Breast epithelium (tissue), 4 donors: ENCODE results near the gene CLIP4. TPM values are rescaled to one million over a fixed set of nuclear protein-coding genes. Genes with fewer than 3 reads are reported as not detected.

ENCODE experiments used
- DNase-seq, 2 donors: peaks; one replicate each; pipeline ENCODE4 v3.0.0-alpha.2; 2019; ENCODE audit warnings: low spot score in 2 of 2
- H3K27ac ChIP-seq, 2 donors: fragments of 200-600 bp; sonication (generic) in 1 of 2; one replicate each; pipeline ENCODE4 v1.5.1; 2016 to 2019; ENCODE audit warnings: mild to moderate bottlenecking in 1 of 2
- H3K27me3 ChIP-seq, 2 donors: fragments of 200-600 bp; sonication (generic) in 1 of 2; one replicate each; pipeline versions ENCODE4 v1.5.1 to v1.6.0; 2017 to 2019; ENCODE audit warnings: control low read depth in 1 of 2, mild to moderate bottlenecking in 1 of 2
- H3K36me3 ChIP-seq: fragments of 200-600 bp; one replicate; pipeline ENCODE4 v1.5.1; 2019
- H3K4me1 ChIP-seq, 2 donors: fragments of 200-600 bp; sonication (generic); one replicate each; pipeline ENCODE4 v1.5.1; 2016 to 2019; ENCODE audit warnings: control low read depth in 1 of 2
- H3K4me3 ChIP-seq, 3 donors: fragments of 200-600 bp; sonication (generic); 1 replicate in 2 of 3; 2 replicates in 1 of 3; pipeline ENCODE4 v1.5.1; 2016 to 2019; ENCODE audit warnings: mild to moderate bottlenecking in 3 of 3, moderate library complexity in 2 of 3
- H3K9me3 ChIP-seq, 2 donors: fragments of 200-600 bp; sonication (generic) in 1 of 2; one replicate each; pipeline ENCODE4 v1.5.1; 2016 to 2019; ENCODE audit warnings: control low read depth in 1 of 2
- CTCF ChIP-seq, 3 donors: fragments of 450-650 bp; IDR thresholded peaks; one replicate each; pipeline ENCODE4 v1.5.1; 2016 to 2017; ENCODE audit warnings: antibody characterized with exemption in 3 of 3, mild to moderate bottlenecking in 3 of 3, moderate library complexity in 3 of 3
- POLR2A ChIP-seq: fragments of 450-650 bp; IDR thresholded peaks from one replicate; pipeline ENCODE4 v1.6.1; 2016; ENCODE audit warnings: antibody characterized with exemption, mild to moderate bottlenecking, moderate library complexity
- POLR2AphosphoS5 ChIP-seq, 3 donors: sonication (generic); formaldehyde crosslinking; IDR thresholded peaks; one replicate each; pipeline ENCODE4 v1.6.1; 2017; ENCODE audit warnings: antibody characterized with exemption in 3 of 3
- intact Hi-C: fragments of 100-400 bp; cut with DNase I; formaldehyde crosslinking; loops from one replicate; pipeline ENCODE4 v1.15.1; 2023; ENCODE audit warnings: low total_unique reads
- total RNA-seq, 3 donors: library from RNA; depleted of rRNA; stranded (reverse); fragments of >200 nt; gene quantifications; one replicate each; pipeline ENCODE4 v1.1.0, GENCODE V29; 2016

The CLIP4 gene
- total RNA-seq, 3 donors from 2014 or later: 67.2 to 146 (median 76.8) TPM

GRCh38 chr2:29202819-29203495 is 87.7 kb downstream of the CLIP4 start:
- Histone ChIP-seq H3K4me3 (no peak overlapping the region), H3K4me1 (no peaks in the 10 kb centered on the region), H3K27me3 (no peaks in the 10 kb centered on the region), H3K36me3 (no peaks in the 10 kb centered on the region), H3K9me3 (no peaks in the 10 kb centered on the region), H3K27ac (no peak overlapping the region)
- DNase-seq: no peak
- TF ChIP-seq CTCF (IDR thresholded peaks at IDR 0.05): no peak
- no peak for TF ChIP-seq POLR2AphosphoS5 (IDR thresholded peaks at IDR 0.05)
- no peak for TF ChIP-seq POLR2A
- intact Hi-C loops: no loop called here

- intact Hi-C loops: no loop called here
- no peak for DNase-seq
- no peaks in the 10 kb centered on the region for H3K4me1 ChIP-seq
- H3K27me3 ChIP-seq: no peaks in the 10 kb centered on the region
- no peak overlapping the region for H3K4me3 ChIP-seq
- no peaks in the 10 kb centered on the region for H3K9me3 ChIP-seq
- H3K27ac ChIP-seq: no peak overlapping the region
- H3K36me3 ChIP-seq: no peaks in the 10 kb centered on the region
- no peak for TF ChIP-seq POLR2AphosphoS5 (IDR thresholded peaks at IDR 0.05)
- TF ChIP-seq CTCF (IDR thresholded peaks at IDR 0.05): no peak
- no peak for TF ChIP-seq POLR2A
Observed at GRCh38 chr2:29206941-29207340, 91.7 kb downstream of the CLIP4 start.

- H3K36me3 ChIP-seq: no peaks in the 10 kb centered on the region
- H3K4me3 ChIP-seq: no peak overlapping the region
- intact Hi-C loops: no loop called here
- no peak overlapping the region for H3K27ac ChIP-seq
- TF ChIP-seq POLR2AphosphoS5 (IDR thresholded peaks at IDR 0.05) (no peak), POLR2A (no peak), CTCF (IDR thresholded peaks at IDR 0.05) (no peak)
- H3K27me3 ChIP-seq: no peaks in the 10 kb centered on the region
- no peaks in the 10 kb centered on the region for H3K9me3 ChIP-seq
- no peaks in the 10 kb centered on the region for H3K4me1 ChIP-seq
- no peak for DNase-seq
Observed at GRCh38 chr2:29207352-29208148, 92.3 kb downstream of the CLIP4 start.

DNA sequence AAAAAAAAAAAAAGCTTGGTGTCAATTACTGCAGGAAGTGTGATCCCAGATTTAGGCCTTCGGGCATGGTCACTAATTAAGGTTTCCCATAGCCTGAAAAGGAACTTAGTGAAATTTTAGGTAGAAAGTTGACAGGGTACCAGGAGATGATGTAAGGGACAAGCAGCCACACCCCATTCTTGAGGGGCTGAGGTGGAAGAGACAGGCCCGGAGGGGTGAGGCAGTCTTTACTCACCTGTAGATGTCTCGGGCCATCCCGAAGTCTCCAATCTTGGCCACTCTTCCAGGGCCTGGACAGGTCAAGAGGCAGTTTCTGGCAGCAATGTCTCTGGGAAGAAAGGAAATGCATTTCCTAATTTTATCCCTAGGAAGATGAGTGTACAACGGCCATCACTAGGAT is 94.3 kb downstream of the CLIP4 start:
- Histone ChIP-seq H3K27me3 (no peaks in the 10 kb centered on the region), H3K9me3 (no peaks in the 10 kb centered on the region), H3K36me3 (no peaks in the 10 kb centered on the region), H3K4me1 (no peaks in the 10 kb centered on the region), H3K4me3 (no peak overlapping the region), H3K27ac (no peak overlapping the region)
- TF ChIP-seq CTCF (IDR thresholded peaks at IDR 0.05) (no peak), POLR2A (no peak), POLR2AphosphoS5 (IDR thresholded peaks at IDR 0.05) (no peak)
- intact Hi-C loops: no loop called here
- DNase-seq: no peak

DNA sequence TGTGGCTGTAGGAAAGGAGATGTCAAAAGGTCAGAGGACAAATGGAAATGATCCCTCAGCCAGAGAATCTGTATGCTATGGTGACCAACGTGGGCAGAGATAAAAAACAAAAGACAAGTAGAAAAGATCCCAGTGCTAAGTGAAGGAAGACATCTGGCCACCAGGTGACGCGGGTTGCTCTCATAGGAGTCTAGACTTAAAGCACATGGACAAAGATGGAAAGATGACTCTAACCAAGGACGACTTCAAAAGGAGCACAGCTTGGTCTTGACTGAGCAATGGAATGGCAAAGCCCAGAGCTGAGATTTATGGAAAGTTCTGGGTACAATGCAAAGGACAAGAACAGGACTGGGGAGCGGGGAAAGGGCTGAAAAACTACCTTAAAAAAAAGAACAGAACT is 96.8 kb downstream of the CLIP4 start:
- no peaks in the 10 kb centered on the region for H3K4me1 ChIP-seq
- H3K27ac ChIP-seq: no peak overlapping the region
- H3K27me3 ChIP-seq: no peaks in the 10 kb centered on the region
- TF ChIP-seq POLR2AphosphoS5 (IDR thresholded peaks at IDR 0.05): no peak
- no peak for TF ChIP-seq CTCF (IDR thresholded peaks at IDR 0.05)
- no peak for TF ChIP-seq POLR2A
- H3K9me3 ChIP-seq: no peaks in the 10 kb centered on the region
- intact Hi-C loops: no loop called here
- no peak for DNase-seq
- no peak overlapping the region for H3K4me3 ChIP-seq
- no peaks in the 10 kb centered on the region for H3K36me3 ChIP-seq
